Measurements from ENCODE around the gene L3MBTL4. TPM values are rescaled to one million over a fixed set of nuclear protein-coding genes. Genes with fewer than 3 reads are reported as not detected.

L3MBTL4 gene
- total RNA-seq, 1 donor from 2014 or later = not detected

- Histone ChIP-seq H3K4me1 (no peaks in the 10 kb centered on the region), H3K9me3 (no peaks in the 10 kb centered on the region), H3K27ac (no peak overlapping the region), H3K36me3 (no peaks in the 10 kb centered on the region), H3K4me3 (no peak overlapping the region), H3K27me3 (no peaks in the 10 kb centered on the region)
- intact Hi-C loops (cut with DNase I) = no loop called here
- TF ChIP-seq CTCF (IDR thresholded peaks at IDR 0.05) = no peak
- DNase-seq (ENCODE audit: low spot score in 2 of 2) = no peak
Observed at GRCh38 chr18:6023551-6023950, 391.2 kb downstream of the L3MBTL4 start.

GRCh38 chr18:6022845-6023244 is 391.9 kb downstream of the L3MBTL4 start:
- Histone ChIP-seq H3K36me3 (no peaks in the 10 kb centered on the region), H3K9me3 (no peaks in the 10 kb centered on the region), H3K4me3 (no peak overlapping the region), H3K27me3 (no peaks in the 10 kb centered on the region), H3K27ac (no peak overlapping the region), H3K4me1 (no peaks in the 10 kb centered on the region)
- TF ChIP-seq CTCF (IDR thresholded peaks at IDR 0.05) = no peak
- intact Hi-C loops (cut with DNase I) = no loop called here
- no peak for DNase-seq (ENCODE audit: low spot score in 2 of 2)

GRCh38 chr18:6022074-6022444 is 392.7 kb downstream of the L3MBTL4 start:
- no peak overlapping the region for H3K4me3 ChIP-seq
- no peak overlapping the region for H3K27ac ChIP-seq
- no peaks in the 10 kb centered on the region for H3K9me3 ChIP-seq
- H3K36me3 ChIP-seq = no peaks in the 10 kb centered on the region
- no peak for DNase-seq (ENCODE audit: low spot score in 2 of 2)
- no peaks in the 10 kb centered on the region for H3K27me3 ChIP-seq
- intact Hi-C loops (cut with DNase I) = no loop called here
- no peaks in the 10 kb centered on the region for H3K4me1 ChIP-seq
- TF ChIP-seq CTCF (IDR thresholded peaks at IDR 0.05) = no peak

- TF ChIP-seq CTCF (IDR thresholded peaks at IDR 0.05) = no peak
- Histone ChIP-seq H3K36me3 (no peaks in the 10 kb centered on the region), H3K27ac (no peak overlapping the region), H3K27me3 (no peaks in the 10 kb centered on the region), H3K9me3 (no peaks in the 10 kb centered on the region), H3K4me3 (no peak overlapping the region), H3K4me1 (no peaks in the 10 kb centered on the region)
- DNase-seq (ENCODE audit: low spot score in 2 of 2) = no peak
- intact Hi-C loops (cut with DNase I) = no loop called here
Observed at GRCh38 chr18:6021306-6022073, 393.2 kb downstream of the L3MBTL4 start.

GRCh38 chr18:6018671-6019070 is 396.0 kb downstream of the L3MBTL4 start:
- H3K9me3 ChIP-seq = no peaks in the 10 kb centered on the region
- no peak for DNase-seq (ENCODE audit: low spot score in 2 of 2)
- intact Hi-C loops (cut with DNase I) = no loop called here
- TF ChIP-seq CTCF (IDR thresholded peaks at IDR 0.05) = no peak
- H3K27me3 ChIP-seq = no peaks in the 10 kb centered on the region
- no peak overlapping the region for H3K4me3 ChIP-seq
- no peak overlapping the region for H3K27ac ChIP-seq
- H3K36me3 ChIP-seq = no peaks in the 10 kb centered on the region
- H3K4me1 ChIP-seq = no peaks in the 10 kb centered on the region

GRCh38 chr18:6017171-6017570 is 397.5 kb downstream of the L3MBTL4 start:
- Histone ChIP-seq H3K36me3 (no peaks in the 10 kb centered on the region), H3K27ac (no peak overlapping the region), H3K27me3 (no peaks in the 10 kb centered on the region), H3K4me3 (no peak overlapping the region), H3K4me1 (no peaks in the 10 kb centered on the region), H3K9me3 (no peaks in the 10 kb centered on the region)
- DNase-seq (ENCODE audit: low spot score in 2 of 2) = no peak
- intact Hi-C loops (cut with DNase I) = no loop called here
- no peak for TF ChIP-seq CTCF (IDR thresholded peaks at IDR 0.05)

Data from ascending aorta (tissue), 2 donors.